SKM-1 (cell line): ENCODE data around the gene ADSL.

Experiments used
- DNase-seq: peaks from one replicate; lab custom pipeline; 2025; ENCODE audit not compliant: unreplicated experiment; lab: John Stamatoyannopoulos, UW

ADSL gene

GRCh38 chr22:40403651-40404050 lies 57.4 kb downstream of the ADSL start:
- DNase-seq: no peak

GRCh38 chr22:40404251-40405177 lies 58.2 kb downstream of the ADSL start:
- DNase-seq: no peak

DNA sequence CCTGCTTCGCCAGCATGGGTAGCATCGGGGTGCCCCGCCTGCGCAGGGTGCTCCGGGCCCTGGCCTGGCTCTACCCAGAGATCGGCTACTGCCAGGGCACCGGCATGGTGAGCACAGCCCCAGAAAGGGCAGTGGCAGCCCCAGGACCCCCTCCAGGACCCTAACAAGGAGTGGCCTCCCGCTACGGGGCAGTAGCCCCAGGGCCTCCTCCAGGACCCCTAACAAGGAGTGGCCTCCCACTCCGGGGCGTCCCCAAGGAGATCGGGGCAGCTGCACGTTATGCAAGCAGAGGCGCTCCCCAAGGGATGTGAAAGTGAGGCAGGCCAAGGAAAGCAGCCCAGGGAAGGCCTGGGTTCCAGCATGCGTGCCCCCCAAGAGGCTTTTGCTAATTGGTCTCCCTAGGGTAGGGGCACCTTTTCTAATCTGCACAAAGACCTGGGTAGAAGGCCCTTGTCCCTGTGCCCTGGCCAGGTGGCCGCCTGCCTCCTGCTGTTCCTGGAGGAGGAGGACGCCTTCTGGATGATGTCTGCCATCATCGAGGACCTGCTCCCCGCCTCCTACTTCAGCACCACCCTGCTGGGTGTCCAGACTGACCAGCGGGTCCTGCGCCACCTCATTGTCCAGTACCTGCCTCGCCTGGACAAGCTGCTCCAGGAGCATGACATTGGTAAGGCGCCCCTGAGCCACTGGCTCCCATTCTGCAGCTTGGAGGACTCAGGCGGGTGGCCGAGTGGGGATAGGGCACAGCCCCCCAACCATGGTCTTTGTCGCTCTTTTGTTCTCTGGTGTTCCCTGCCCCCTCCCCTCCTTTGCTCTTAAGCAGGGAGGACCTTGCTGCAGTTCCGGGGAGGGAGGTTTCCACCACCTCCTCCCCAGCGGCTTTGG lies 59.1 kb downstream of the ADSL start:
- DNase-seq: no peak

GRCh38 chr22:40406063-40406890 lies 60.0 kb downstream of the ADSL start:
- DNase-seq: no peak

- DNase-seq: no peak
Measured at GRCh38 chr22:40407021-40407761, 60.9 kb downstream of the ADSL start.

- DNase-seq: no peak
Measured at GRCh38 chr22:40407831-40408717, 61.8 kb downstream of the ADSL start.

DNA sequence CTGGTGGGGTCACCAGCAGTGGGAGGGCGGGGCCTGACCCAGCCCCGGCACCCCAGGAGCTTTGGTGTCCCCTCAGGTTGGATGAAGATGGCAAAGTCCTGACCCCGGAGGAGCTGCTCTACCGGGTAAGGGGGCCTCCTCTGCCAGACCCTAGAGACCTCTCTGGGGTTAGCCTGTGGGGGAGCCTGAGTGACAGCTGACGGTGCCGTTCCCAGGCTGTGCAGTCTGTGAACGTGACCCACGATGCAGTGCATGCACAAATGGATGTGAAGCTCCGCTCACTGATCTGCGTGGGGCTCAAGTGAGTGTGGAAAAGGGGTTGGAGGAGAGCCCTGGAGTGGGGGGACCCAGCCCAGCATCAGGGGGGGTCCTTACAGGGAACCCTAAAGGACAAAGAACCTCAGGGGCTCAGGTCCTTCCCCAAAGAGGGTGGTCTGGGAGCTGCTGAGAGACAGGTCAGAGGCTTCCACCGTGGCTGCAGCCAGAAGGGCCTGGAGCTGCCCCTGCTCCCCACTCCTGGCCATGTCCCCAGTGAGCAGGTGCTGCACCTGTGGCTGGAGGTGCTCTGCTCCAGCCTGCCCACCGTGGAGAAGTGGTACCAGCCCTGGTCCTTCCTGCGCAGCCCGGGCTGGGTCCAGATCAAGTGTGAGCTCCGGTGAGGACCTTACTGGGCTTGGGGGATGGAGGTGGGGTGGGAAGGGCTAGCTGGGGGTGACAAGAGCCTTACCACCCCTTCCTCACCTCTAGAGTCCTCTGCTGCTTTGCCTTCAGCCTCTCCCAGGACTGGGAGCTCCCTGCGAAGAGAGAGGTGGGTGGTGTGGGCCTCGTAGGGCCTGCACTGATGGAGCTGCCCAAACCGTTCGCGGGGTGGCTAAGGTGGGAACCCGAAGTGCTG lies 62.7 kb downstream of the ADSL start:
- DNase-seq: no peak

DNA sequence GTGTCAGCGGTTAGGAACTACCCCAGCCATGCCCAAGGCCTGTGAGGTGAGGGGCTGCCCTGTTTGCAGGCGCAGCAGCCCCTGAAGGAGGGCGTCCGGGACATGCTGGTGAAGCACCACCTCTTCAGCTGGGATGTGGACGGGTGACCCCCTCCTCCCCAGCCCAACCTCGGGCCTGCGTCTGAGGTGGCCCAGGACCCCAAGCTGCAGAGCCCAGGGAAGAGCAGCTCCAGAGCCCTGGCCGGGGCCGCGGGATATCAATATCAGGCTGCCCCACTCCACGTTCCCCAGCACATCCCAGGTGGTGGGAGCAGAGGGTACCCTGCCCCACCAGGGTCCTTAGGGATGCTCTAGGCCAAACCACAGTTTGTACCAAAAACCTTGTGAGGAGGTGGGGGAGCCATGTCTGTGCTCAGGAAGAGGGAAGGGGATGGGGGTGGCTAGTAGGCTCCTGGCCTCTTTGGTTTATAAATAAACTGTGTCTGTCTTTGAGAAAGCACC lies 63.4 kb downstream of the ADSL start:
- no peak for DNase-seq

DNA sequence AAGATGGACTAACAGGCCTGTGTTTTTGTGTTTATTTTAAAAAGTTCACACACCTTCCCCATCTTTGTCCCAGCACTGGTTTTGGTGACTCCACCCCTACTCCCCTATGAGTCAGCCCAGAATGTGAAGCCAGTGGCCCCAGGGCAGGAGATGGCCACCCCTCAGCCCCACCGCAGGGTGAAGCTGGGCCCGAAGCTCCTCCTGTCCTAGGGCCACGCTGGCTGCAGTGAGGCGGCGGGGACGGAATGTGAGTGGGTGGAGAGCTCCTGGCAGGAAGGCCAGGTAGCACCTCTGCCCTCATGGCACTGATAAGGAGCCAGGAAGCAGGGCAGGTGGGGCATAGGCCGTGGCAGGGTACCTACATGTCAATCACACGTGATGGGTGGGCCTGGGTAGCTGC lies 64.0 kb downstream of the ADSL start:
- no peak for DNase-seq

- DNase-seq: no peak
Measured at GRCh38 chr22:40410731-40411505, 64.6 kb downstream of the ADSL start.

GRCh38 chr22:40411506-40411861 lies 65.2 kb downstream of the ADSL start:
- no peak for DNase-seq

DNA sequence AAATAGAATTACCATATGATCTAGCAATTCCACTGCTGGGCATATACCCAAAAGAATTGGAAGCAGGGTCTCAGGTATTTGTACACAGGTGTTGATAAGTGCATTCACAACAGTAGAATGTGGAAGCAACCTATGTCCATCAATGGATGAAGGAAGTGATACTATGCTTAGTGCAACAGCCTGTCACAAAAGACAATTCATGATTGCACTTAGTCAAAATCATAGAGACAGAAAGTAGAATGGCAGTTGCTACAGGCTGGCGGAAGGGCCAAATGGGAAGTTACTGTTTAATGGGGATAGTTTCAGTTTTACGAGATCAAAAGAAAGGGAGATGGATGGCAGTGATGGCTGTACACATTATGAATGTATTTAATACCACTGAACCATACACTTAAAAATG lies 66.1 kb downstream of the ADSL start:
- DNase-seq: no peak

- DNase-seq: no peak
Measured at GRCh38 chr22:40413873-40414272, 67.6 kb downstream of the ADSL start.

DNA sequence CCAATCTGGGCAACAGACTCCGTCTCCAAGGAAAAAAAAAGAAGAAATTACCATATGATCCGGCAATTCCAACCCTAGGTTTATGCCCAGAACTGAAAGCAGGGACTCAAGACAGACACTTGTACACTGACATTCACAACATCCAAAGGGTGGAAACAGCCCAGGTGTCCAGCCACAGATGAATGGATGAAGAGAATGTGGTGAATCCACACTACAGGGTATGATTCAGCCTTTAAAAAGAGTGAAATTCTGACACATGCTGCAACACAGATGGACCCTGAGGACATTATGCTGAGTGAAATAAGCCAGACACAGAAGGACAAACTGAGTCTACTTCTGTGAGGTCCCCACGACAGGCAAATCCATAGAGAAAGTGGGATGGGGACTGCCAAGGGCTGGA lies 68.0 kb downstream of the ADSL start:
- DNase-seq: no peak

DNA sequence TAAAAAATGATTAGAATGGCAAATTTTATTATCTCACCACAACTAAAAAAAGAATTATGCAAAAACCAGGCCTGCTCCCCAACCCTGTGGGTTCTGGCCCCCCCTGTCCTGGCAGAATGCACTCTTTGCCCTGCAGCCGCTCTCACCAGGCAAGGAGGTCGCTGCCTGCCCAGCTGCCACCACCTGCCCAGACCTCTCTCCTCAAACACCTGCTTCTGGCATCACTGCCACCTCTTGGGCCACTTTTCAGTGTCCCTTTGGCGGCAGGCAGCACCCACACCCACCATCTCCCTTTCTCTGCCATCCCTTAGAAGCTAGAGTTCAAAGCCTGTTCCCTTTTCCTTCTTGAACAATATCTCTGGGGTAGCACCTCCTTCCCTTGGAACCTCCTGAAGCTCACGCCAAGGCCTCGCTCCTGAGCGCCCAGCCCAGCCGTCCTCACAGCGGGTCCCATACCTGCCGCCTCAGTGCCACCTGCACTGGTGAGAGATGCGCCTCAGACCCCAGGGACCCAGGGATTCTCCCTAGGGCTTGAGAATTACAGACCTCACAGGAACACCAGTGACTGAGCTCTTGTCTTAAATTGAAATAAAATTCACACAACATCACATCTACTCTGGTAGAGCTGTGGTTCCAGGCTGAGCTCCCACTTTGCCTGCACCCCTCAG lies 68.7 kb downstream of the ADSL start:
- DNase-seq: no peak

DNA sequence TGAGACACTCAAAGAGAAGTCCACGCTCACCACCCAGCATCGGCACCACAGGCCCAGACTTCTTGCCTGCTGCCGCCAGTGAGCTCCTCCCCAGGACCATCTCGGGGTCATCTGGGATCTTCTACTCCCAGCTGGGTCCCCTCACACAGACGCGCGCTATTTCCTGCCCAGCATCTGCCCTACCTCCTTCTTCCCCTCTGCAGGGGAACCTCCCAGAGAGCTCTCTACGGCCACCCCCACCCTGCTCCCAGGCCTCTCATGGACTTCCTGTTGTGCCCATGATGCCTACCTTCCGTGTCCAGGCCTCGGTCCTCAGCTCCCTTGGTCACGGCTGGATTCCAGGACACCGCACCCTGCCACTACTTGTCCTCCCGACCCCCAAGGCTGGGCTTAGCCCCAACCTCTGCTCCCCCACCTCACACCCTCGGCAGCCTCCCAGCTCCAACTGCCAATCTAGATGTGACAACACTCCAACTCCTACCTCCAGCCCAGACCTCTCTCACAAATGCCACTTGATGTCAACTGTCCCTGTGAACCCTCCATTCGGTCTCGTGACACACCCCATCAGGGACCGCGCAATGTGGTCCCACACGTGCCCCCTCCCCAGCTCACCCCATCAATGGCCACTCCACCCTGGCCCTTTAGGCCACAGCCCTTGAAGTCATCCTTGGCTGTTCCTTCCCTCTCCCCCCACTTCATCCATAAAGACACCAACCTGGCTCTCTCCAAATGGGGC lies 69.4 kb downstream of the ADSL start:
- DNase-seq: no peak

- no peak for DNase-seq
Measured at GRCh38 chr22:40416267-40416570, 69.9 kb downstream of the ADSL start.
